HEK293 (cell line): ENCODE measurements around the gene CAPZB.
A peak's percentile ranks its signal among the peaks of the same experiment; 100 is the strongest.
"Not testable (repeated sequence)": the region's sequence is repeated elsewhere in the genome, so short reads cannot be mapped to it uniquely, and the experiment has no call there.

Source experiments
- CTCF ChIA-PET: fragments of 350-600 bp; formaldehyde crosslinking; extraction: SDS; loops from one replicate; lab custom pipeline; 2021; ENCODE audit warnings: antibody characterized with exemption; lab: Yijun Ruan, JAX
- POLR2A ChIA-PET: fragments of 300-600 bp; formaldehyde crosslinking; extraction: SDS; loops from one replicate; lab custom pipeline; 2020; ENCODE audit warnings: antibody characterized with exemption, inconsistent platforms; lab: Yijun Ruan, JAX
- H3K27ac ChIP-seq: fragments of 200-500 bp; sonication (Bioruptor generic); 2 replicates; pipeline ENCODE4 v1.5.1; 2014; ENCODE audit warnings: low read depth, low read length, control low read depth, inconsistent platforms; ENCODE audit errors: extremely low read depth
- H3K36me3 ChIP-seq, 2 experiments: fragments of 200-500 bp in 1 of 2; sonication (Bioruptor generic) in 1 of 2; 1 replicate in 1 of 2; 2 replicates in 1 of 2; pipeline ENCODE4 v1.5.1; 2014 to 2017; ENCODE audit warnings: inconsistent platforms in 2 of 2, low read length in 2 of 2; ENCODE audit not compliant: control insufficient read depth in 2 of 2, insufficient read depth in 1 of 2
- H3K4me1 ChIP-seq: fragments of 200-500 bp; sonication (Bioruptor generic); 2 replicates; pipeline ENCODE4 v1.5.1; 2014; ENCODE audit warnings: mild to moderate bottlenecking, low read length, inconsistent platforms; ENCODE audit not compliant: control insufficient read depth, insufficient read depth
- H3K4me3 ChIP-seq: 2 replicates; pipeline ENCODE4 v1.5.1; 2011; ENCODE audit warnings: low read depth, mild to moderate bottlenecking, control low read depth, low read length, moderate library complexity
- H3K9me3 ChIP-seq: fragments of 200-500 bp; sonication (Bioruptor generic); 2 replicates; pipeline ENCODE4 v1.5.1; 2014; ENCODE audit warnings: low read depth, low read length, inconsistent platforms; ENCODE audit not compliant: control insufficient read depth, insufficient read depth
- REPIN1 ChIP-seq: fragments of 450-650 bp; formaldehyde crosslinking; IDR thresholded peaks from 2 replicates; pipeline ENCODE4 v1.5.1; 2017; ENCODE audit warnings: missing biosample characterization, missing genetic modification characterization, low read depth
- ZNF121 ChIP-seq: fragments of 450-650 bp; formaldehyde crosslinking; IDR thresholded peaks from 2 replicates; pipeline ENCODE4 v1.5.1; 2016; ENCODE audit warnings: missing biosample characterization, missing genetic modification characterization
- ZNF510 ChIP-seq: fragments of 450-650 bp; formaldehyde crosslinking; IDR thresholded peaks from 2 replicates; pipeline ENCODE4 v1.5.1; 2018; ENCODE audit warnings: mild to moderate bottlenecking, missing genetic modification characterization, missing biosample characterization; ENCODE audit not compliant: insufficient replicate concordance
- ZNF660 ChIP-seq: fragments of 450-650 bp; IDR thresholded peaks from 2 replicates; pipeline ENCODE4 v1.5.1; 2018; ENCODE audit warnings: missing biosample characterization, mild to moderate bottlenecking, missing genetic modification characterization
- ZNF707 ChIP-seq: fragments of 450-650 bp; formaldehyde crosslinking; IDR thresholded peaks from 2 replicates; pipeline ENCODE4 v1.5.1; 2016; ENCODE audit warnings: missing biosample characterization, missing genetic modification characterization
- TF ChIP-seq, protein P1 (sequence below): fragments of 450-650 bp; formaldehyde crosslinking; IDR thresholded peaks from 2 replicates; pipeline ENCODE4 v1.5.1; 2017; ENCODE audit warnings: missing biosample characterization, mild to moderate bottlenecking, missing genetic modification characterization, moderate library complexity
- TF ChIP-seq, protein P2 (sequence below): fragments of 450-650 bp; formaldehyde crosslinking; IDR thresholded peaks from 2 replicates; pipeline ENCODE4 v1.5.1; 2016; ENCODE audit warnings: missing biosample characterization, missing genetic modification characterization

The CAPZB gene

DNA sequence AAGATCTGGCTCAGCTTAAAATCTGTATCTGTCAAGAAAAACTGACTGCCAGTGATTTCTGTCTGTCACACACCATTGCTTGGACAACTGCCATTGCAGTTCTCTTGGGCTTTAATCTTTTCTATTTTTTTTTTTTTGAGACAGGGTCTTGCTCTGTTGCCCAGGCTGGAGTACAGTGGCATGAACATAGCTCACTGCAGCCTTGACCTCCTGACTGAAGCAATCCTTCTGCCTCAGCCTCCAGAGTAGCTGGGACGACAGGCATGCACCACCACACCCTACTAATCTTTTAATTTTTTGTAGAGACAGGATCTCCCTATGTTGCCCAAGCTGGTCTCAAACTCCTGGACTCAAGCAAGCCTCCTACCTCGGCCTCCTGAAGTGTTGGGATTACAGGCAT is 14.5 kb upstream of the CAPZB start:
- not testable (repeated sequence) for H3K4me3 ChIP-seq, H3K9me3 ChIP-seq, H3K4me1 ChIP-seq, H3K27ac ChIP-seq, H3K36me3 ChIP-seq
- CTCF ChIA-PET, result interaction anchor here (0.7 to 1.4 kb wide), 2 partner anchors 109 to 1352 kb away, joined by 5 to 9 read pairs; no protein-coding TSS in a partner anchor
- peak; percentile 26; the same call in 1 of the 2 replicates for TF ChIP-seq ZNF121 (tag by site-specific recombination)
- POLR2A ChIA-PET, result interaction anchor here (0.6 kb wide), 1 partner anchor 28 kb away, joined by 5 read pairs; no protein-coding TSS in a partner anchor

DNA sequence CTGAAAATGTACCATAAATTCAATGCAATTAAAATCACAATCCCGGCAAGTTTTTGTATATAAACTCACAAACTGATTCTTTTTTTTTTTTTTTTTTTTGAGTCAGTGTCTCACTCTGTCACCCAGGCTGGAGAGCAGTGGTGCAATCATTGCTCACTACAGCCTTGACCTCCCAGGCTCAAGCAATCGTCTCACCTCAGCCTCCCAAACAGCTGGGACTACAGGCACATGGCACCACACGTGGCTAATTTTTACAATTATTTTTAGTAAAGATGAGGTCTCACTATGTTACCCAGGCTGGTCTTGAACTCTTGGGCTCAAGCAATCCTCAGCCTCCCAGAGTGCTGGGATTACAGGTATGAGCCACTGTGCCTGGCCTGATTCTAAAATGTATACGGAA is 12.1 kb upstream of the CAPZB start:
- H3K4me3 ChIP-seq, POLR2A ChIA-PET, H3K9me3 ChIP-seq, H3K4me1 ChIP-seq, H3K36me3 ChIP-seq, H3K27ac ChIP-seq: not testable (repeated sequence)
- CTCF ChIA-PET, result interaction anchor here (1.0 kb wide), 1 partner anchor 84 kb away, joined by 3 read pairs; no protein-coding TSS in a partner anchor

DNA sequence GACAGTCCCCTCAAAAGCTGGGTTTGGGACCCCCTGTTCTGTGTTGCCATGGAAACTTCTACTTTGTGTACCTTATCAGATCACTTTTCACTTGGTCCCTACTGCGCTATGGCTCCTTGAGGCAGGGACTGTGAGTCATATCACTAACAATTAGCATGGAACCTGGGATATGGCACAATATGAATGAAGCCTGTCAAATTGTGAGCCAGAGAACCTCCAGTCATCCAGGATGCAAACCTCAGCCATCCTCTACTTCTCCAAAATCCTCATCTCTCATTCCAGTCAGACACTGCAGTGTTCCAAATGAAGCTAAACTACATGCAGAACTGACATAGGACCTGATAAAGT is 11.2 kb upstream of the CAPZB start:
- ChIA-PET CTCF (interaction anchor here (0.7 to 0.8 kb wide), 2 partner anchors 59 to 154 kb away, joined by 3 read pairs; no protein-coding TSS in a partner anchor), POLR2A (no interaction called here)
- Histone ChIP-seq H3K4me3 (no peak overlapping the region), H3K9me3 (no peaks in the 10 kb centered on the region), H3K27ac (no peak overlapping the region), H3K36me3 (no peaks in the 10 kb centered on the region), H3K4me1 (no peaks in the 10 kb centered on the region)
- TF ChIP-seq REPIN1, result no peak

DNA sequence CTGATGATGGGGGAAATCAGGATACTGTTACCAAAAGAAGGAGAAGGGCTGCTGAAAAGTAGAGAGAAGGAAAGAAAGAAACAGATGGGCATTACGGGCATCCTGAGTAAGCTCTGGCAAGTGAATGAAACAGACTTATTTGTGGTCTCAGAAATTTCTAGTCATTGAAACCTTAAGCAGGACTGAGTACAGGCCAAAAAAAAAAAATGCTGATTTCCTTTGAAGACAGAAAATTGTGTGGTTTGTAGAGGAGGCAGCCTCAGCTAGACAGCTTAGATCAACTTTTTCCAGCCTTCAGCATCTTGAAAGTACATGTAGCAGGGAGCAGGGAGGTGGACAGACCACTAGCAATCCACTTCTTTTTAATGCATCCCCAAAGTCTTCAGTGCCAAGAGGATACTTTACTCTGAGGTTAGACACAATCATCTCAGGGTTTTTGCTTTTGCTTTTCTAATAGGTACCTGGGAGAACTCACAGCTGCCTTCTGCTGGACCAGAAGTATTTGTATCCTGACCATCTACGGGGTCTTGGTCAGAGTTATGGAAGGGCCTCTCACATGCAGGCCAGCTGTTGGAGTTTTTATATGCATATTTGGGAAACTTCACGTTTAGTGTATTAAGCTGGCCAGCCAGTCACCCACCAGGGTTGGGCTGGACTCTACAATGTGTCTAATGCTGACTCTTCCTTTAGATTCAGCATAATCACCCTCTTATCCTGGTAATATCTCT is 10.6 kb upstream of the CAPZB start:
- TF ChIP-seq, protein P1, sequence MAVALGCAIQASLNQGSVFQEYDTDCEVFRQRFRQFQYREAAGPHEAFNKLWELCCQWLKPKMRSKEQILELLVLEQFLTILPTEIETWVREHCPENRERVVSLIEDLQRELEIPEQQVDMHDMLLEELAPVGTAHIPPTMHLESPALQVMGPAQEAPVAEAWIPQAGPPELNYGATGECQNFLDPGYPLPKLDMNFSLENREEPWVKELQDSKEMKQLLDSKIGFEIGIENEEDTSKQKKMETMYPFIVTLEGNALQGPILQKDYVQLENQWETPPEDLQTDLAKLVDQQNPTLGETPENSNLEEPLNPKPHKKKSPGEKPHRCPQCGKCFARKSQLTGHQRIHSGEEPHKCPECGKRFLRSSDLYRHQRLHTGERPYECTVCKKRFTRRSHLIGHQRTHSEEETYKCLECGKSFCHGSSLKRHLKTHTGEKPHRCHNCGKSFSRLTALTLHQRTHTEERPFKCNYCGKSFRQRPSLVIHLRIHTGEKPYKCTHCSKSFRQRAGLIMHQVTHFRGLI (tag by site-specific recombination), result peak; percentile 99
- TF ChIP-seq ZNF510 (tag by site-specific recombination) (no peak), ZNF707 (tag by site-specific recombination) (no peak)
- POLR2A ChIA-PET, result interaction anchor here (0.6 kb wide), 1 partner anchor 10 kb away, joined by 3 read pairs; the partner anchor contains the start of gene CAPZB
- CTCF ChIA-PET, result interaction anchor here (0.7 to 0.8 kb wide), 2 partner anchors 58 to 155 kb away, joined by 3 read pairs; no protein-coding TSS in a partner anchor
- Histone ChIP-seq H3K9me3 (no peaks in the 10 kb centered on the region), H3K4me1 (no peaks in the 10 kb centered on the region), H3K27ac (no peak overlapping the region), H3K4me3 (no peak overlapping the region), H3K36me3 (no peaks in the 10 kb centered on the region)

DNA sequence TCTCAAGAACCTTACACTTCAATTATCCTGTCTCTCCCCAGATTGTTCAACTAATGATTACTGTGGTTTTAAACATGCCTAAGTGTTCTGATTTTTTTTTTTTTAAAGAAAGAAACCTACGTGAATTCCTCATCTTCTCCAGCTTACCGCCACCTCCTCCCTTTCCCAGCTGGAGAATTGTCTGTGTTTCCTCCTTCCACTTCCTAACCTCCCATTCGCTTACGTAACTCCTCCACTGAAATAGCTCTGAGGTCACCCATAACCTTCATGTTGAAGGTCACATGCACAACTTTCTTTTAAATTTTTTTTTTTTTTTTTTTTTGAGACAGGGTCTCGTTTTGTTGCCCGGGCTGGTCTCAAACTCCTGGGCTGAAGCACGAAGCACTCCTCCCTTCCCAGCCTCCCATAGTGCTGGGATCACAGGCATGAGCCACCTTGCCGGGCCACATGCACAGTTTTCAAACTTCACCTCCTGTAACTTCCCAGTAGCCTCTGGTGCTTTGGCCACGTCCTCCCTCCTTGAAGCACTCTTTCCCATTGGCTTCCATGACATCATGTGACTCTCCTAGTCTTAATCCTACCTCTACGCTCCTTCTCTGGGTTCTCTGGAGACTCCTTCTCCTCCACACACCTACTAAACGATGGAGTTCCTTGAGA is 9.8 kb upstream of the CAPZB start:
- TF ChIP-seq ZNF660 (tag by site-specific recombination), result no peak
- TF ChIP-seq, protein P2, sequence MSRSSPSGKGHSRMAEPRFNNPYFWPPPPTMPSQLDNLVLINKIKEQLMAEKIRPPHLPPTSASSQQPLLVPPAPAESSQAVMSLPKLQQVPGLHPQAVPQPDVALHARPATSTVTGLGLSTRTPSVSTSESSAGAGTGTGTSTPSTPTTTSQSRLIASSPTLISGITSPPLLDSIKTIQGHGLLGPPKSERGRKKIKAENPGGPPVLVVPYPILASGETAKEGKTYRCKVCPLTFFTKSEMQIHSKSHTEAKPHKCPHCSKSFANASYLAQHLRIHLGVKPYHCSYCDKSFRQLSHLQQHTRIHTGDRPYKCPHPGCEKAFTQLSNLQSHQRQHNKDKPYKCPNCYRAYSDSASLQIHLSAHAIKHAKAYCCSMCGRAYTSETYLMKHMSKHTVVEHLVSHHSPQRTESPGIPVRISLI (tag by site-specific recombination), result peak; percentile 87
- Histone ChIP-seq H3K36me3 (no peaks in the 10 kb centered on the region), H3K27ac (no peak overlapping the region), H3K9me3 (no peaks in the 10 kb centered on the region), H3K4me3 (no peak overlapping the region), H3K4me1 (no peaks in the 10 kb centered on the region)
- ChIA-PET POLR2A (no interaction called here), CTCF (interaction anchor here (0.6 kb wide), 3 partner anchors 9 to 385 kb away, joined by 3 to 5 read pairs (median 3); no protein-coding TSS in a partner anchor)
